ENCODE measurements around the gene PMFBP1.

DNA sequence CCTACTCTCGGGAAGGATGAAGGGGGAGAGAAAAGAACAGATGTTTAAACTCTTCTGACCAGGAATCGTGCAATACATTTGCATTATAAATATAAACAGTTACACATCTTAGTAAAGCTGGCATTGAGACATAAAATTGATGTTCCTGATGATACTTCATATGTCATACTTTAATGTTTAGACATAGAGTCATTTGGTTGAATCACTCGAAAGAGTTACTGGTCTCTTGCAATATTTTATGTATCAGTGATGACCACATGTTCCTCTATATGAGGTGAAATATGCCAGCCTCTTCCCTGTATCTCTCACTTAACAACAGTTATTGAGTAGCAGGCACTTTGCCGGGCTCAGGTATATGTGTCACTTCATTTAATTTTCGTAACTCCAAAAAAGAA, 49.7 kb upstream of the PMFBP1 start:
- TF ChIP-seq POLR2A (IDR thresholded peaks at IDR 0.05): no peak
- TF ChIP-seq, protein P1, sequence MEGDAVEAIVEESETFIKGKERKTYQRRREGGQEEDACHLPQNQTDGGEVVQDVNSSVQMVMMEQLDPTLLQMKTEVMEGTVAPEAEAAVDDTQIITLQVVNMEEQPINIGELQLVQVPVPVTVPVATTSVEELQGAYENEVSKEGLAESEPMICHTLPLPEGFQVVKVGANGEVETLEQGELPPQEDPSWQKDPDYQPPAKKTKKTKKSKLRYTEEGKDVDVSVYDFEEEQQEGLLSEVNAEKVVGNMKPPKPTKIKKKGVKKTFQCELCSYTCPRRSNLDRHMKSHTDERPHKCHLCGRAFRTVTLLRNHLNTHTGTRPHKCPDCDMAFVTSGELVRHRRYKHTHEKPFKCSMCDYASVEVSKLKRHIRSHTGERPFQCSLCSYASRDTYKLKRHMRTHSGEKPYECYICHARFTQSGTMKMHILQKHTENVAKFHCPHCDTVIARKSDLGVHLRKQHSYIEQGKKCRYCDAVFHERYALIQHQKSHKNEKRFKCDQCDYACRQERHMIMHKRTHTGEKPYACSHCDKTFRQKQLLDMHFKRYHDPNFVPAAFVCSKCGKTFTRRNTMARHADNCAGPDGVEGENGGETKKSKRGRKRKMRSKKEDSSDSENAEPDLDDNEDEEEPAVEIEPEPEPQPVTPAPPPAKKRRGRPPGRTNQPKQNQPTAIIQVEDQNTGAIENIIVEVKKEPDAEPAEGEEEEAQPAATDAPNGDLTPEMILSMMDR (IDR thresholded peaks at IDR 0.05): no peak

Data from Peyer's patch (tissue), 4 donors.